Hepatocyte (in vitro differentiated cells): ENCODE results near the gene BTG3. TPM values are rescaled to one million over a fixed set of nuclear protein-coding genes. Genes with fewer than 3 reads are reported as not detected.

Experiments
- DNase-seq: peaks from one replicate; pipeline ENCODE4 v3.0.0-alpha.2; 2016; ENCODE audit warnings: low spot score
- H2AFZ ChIP-seq: fragments of 200-600 bp; sonication (generic); 2 replicates; pipeline ENCODE4 v1.6.0; 2016; ENCODE audit warnings: antibody characterized with exemption, mild to moderate bottlenecking
- H3K27ac ChIP-seq: fragments of 200-600 bp; sonication (generic); 2 replicates; pipeline ENCODE4 v1.5.1; 2016; ENCODE audit warnings: mild to moderate bottlenecking
- H3K27me3 ChIP-seq: fragments of 200-600 bp; sonication (generic); 2 replicates; pipeline ENCODE4 v1.6.1; 2016
- H3K36me3 ChIP-seq: fragments of 200-600 bp; sonication (generic); replicated peaks from 2 replicates; pipeline ENCODE4 v1.5.1; 2016; ENCODE audit warnings: low read depth; ENCODE audit not compliant: insufficient read depth
- H3K4me1 ChIP-seq: fragments of 200-600 bp; sonication (generic); 2 replicates; pipeline ENCODE4 v1.5.1; 2016; ENCODE audit warnings: mild to moderate bottlenecking, moderate library complexity; ENCODE audit not compliant: insufficient read depth
- H3K4me2 ChIP-seq: fragments of 200-600 bp; sonication (generic); 2 replicates; pipeline ENCODE4 v1.6.0; 2016
- H3K4me3 ChIP-seq: fragments of 200-600 bp; sonication (generic); 2 replicates; pipeline ENCODE4 v1.5.1; 2016; ENCODE audit warnings: mild to moderate bottlenecking
- H3K79me2 ChIP-seq: fragments of 200-600 bp; sonication (generic); 2 replicates; pipeline ENCODE4 v1.6.0; 2017; ENCODE audit warnings: mild to moderate bottlenecking
- H3K9me2 ChIP-seq: fragments of 200-600 bp; sonication (generic); replicated peaks from 2 replicates; pipeline ENCODE4 v1.6.0; 2017; ENCODE audit warnings: mild to moderate bottlenecking; ENCODE audit not compliant: insufficient read depth
- H3K9me3 ChIP-seq: fragments of 200-600 bp; sonication (generic); 2 replicates; pipeline ENCODE4 v1.5.1; 2016; ENCODE audit warnings: low read depth, mild to moderate bottlenecking
- H4K20me1 ChIP-seq: fragments of 200-600 bp; sonication (generic); 2 replicates; pipeline ENCODE4 v1.6.0; 2016; ENCODE audit warnings: mild to moderate bottlenecking; ENCODE audit not compliant: insufficient read depth, poor library complexity, severe bottlenecking
- CTCF ChIP-seq: fragments of 200-600 bp; sonication (generic); IDR thresholded peaks from 2 replicates; pipeline ENCODE4 v1.5.1; 2016; ENCODE audit warnings: antibody characterized with exemption, mild to moderate bottlenecking; ENCODE audit not compliant: poor library complexity
- EZH2 ChIP-seq: fragments of 200-600 bp; sonication (generic); IDR thresholded peaks from 2 replicates; pipeline ENCODE4 v1.6.1; 2016; ENCODE audit warnings: antibody characterized with exemption, mild to moderate bottlenecking, borderline replicate concordance
- EZH2phosphoT487 ChIP-seq: fragments of 200-600 bp; sonication (generic); IDR thresholded peaks from one replicate; pipeline ENCODE4 v1.6.1; 2018; ENCODE audit warnings: antibody characterized with exemption, mild to moderate bottlenecking, low read depth, moderate library complexity; ENCODE audit not compliant: unreplicated experiment, severe bottlenecking
- WGBS: methylation state at CpG from one replicate; pipeline ENCODE4 v1.1.6; 2016; ENCODE audit warnings: low lambda C conversion rate; ENCODE audit errors: missing lambda C conversion rate; 5-methylcytosine and 5-hydroxymethylcytosine counted together
- polyA plus RNA-seq: library from polyadenylated mRNA; unstranded; fragments of >200 nt; fragmentation: Nextera tagmentation; extraction: Ambion mirVana; gene quantifications from 2 replicates; pipeline ENCODE4 v1.2.1, GENCODE V29; 2016
- total RNA-seq: library from RNA; depleted of rRNA; stranded (reverse); fragments of >200 nt; gene quantifications from 2 replicates; pipeline ENCODE4 v1.2.3, GENCODE V29; 2014

The BTG3 gene
- total and polyA plus RNA-seq, 2 experiments from 2014 or later: 50.7 to 57.0 TPM

- Histone ChIP-seq H3K4me1 (no peaks in the 10 kb centered on the region), H3K9me3 (no peaks in the 10 kb centered on the region), H3K36me3 (no peaks in the 10 kb centered on the region), H3K27me3 (no peaks in the 10 kb centered on the region), H2AFZ (no peak overlapping the region), H3K9me2 (no peaks in the 10 kb centered on the region), H3K27ac (no peak overlapping the region), H4K20me1 (no peaks in the 10 kb centered on the region), H3K79me2 (peaks cover 2% of the 10 kb centered on the region), H3K4me2 (no peak overlapping the region), H3K4me3 (no peak overlapping the region)
- WGBS: 77% methylated on average over 9 of the region's 9 CpGs
- TF ChIP-seq EZH2 (no peak), EZH2phosphoT487 (no peak), CTCF (no peak)
- no peak for DNase-seq
These were observed 41.9 kb downstream of the BTG3 start for GRCh38 chr21:17570786-17571185.

- TF ChIP-seq CTCF (no peak), EZH2 (no peak), EZH2phosphoT487 (no peak)
- WGBS: 50% methylated on average over 5 of the region's 5 CpGs
- DNase-seq: no peak
- H3K9me3 ChIP-seq: no peaks in the 10 kb centered on the region
- peak overlapping the region; percentile 30 for H3K4me2 ChIP-seq
- no peaks in the 10 kb centered on the region for H3K36me3 ChIP-seq
- no peak overlapping the region for H3K4me3 ChIP-seq
- no peak overlapping the region for H2AFZ ChIP-seq
- peaks cover 33% of the 10 kb centered on the region for H3K79me2 ChIP-seq
- H3K9me2 ChIP-seq: no peaks in the 10 kb centered on the region
- no peaks in the 10 kb centered on the region for H3K27me3 ChIP-seq
- no peak overlapping the region for H3K27ac ChIP-seq
- peaks cover 3% of the 10 kb centered on the region for H4K20me1 ChIP-seq
- peaks cover 5% of the 10 kb centered on the region for H3K4me1 ChIP-seq
These were observed 52.2 kb downstream of the BTG3 start for GRCh38 chr21:17560377-17561025.

GRCh38 chr21:17554679-17555465 lies 57.8 kb downstream of the BTG3 start:
- Histone ChIP-seq H3K4me3 (no peak overlapping the region), H3K27ac (no peak overlapping the region), H3K4me1 (peaks cover 4% of the 10 kb centered on the region), H4K20me1 (peaks cover 3% of the 10 kb centered on the region), H3K27me3 (no peaks in the 10 kb centered on the region), H3K79me2 (peaks cover 45% of the 10 kb centered on the region), H3K36me3 (no peaks in the 10 kb centered on the region), H2AFZ (no peak overlapping the region), H3K9me2 (no peaks in the 10 kb centered on the region), H3K4me2 (no peak overlapping the region), H3K9me3 (no peaks in the 10 kb centered on the region)
- no peak for DNase-seq
- TF ChIP-seq EZH2phosphoT487 (no peak), CTCF (peak; percentile 30)
- 56% methylated on average over 6 of the region's 6 CpGs for WGBS
